HAP-1 (cell line): ENCODE measurements around the gene KRT37.
"Not testable (repeated sequence)": the region's sequence is repeated elsewhere in the genome, so short reads cannot be mapped to it uniquely, and the experiment has no call there.

Experiments
- DNase-seq, 2 experiments: peaks; one replicate each; pipeline ENCODE4 v3.0.0-alpha.2; 2016 to 2020; ENCODE audit warnings: low spot score in 2 of 2
- H3K27me3 ChIP-seq: fragments of 250-450 bp; sonication (Bioruptor Pico); 2 replicates; pipeline ENCODE4 v1.5.1; 2020; ENCODE audit warnings: low read depth, mild to moderate bottlenecking, moderate library complexity
- H3K36me3 ChIP-seq: fragments of 250-450 bp; sonication (Bioruptor Pico); replicated peaks from 2 replicates; pipeline ENCODE4 v1.5.1; 2020; ENCODE audit warnings: mild to moderate bottlenecking
- H3K4me1 ChIP-seq: fragments of 250-450 bp; sonication (Bioruptor Pico); 2 replicates; pipeline ENCODE4 v1.5.1; 2020; ENCODE audit warnings: mild to moderate bottlenecking
- H3K4me3 ChIP-seq: fragments of 250-450 bp; sonication (Bioruptor Pico); 2 replicates; pipeline ENCODE4 v1.5.1; 2020; ENCODE audit warnings: mild to moderate bottlenecking, moderate library complexity
- H3K9me3 ChIP-seq: fragments of 250-450 bp; sonication (Bioruptor Pico); 2 replicates; pipeline ENCODE4 v1.5.1; 2020; ENCODE audit warnings: mild to moderate bottlenecking, moderate library complexity
- in situ Hi-C: fragments of 300-500 bp; cut with MboI; formaldehyde crosslinking; loops from 3 replicates; pipeline ENCODE4 v1.14.3; 2020; ENCODE audit warnings: low sequenced_read_pairs, inconsistent platforms, mixed read lengths

KRT37 gene

DNA sequence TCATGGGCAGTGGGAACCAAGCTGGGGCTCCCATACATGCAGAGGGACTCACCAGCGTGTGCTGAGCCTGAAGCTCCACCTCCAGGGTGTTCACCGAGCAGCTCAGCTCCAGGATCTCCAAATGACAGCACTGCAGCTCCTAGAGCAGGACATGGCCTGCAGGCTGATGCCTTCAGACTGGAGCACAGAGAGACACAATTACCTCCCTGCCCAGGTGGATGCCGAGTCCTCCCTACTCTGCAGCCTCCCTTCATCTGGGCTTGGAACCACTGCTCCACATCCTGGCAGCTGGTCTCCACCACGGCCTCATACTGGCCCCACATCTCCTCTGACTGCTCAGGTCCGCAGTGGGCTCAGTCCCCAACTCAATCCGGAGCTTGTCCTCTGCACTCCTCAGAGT is 24.6 kb upstream of the KRT37 start:
- in situ Hi-C loops, result no loop called here
- H3K9me3 ChIP-seq, result no peaks in the 10 kb centered on the region
- H3K36me3 ChIP-seq, result no peaks in the 10 kb centered on the region
- no peak for DNase-seq
- no peak overlapping the region for H3K4me3 ChIP-seq
- no peaks in the 10 kb centered on the region for H3K4me1 ChIP-seq
- no peaks in the 10 kb centered on the region; the same call in 1 of the 2 replicates for H3K27me3 ChIP-seq

- no peaks in the 10 kb centered on the region for H3K9me3 ChIP-seq
- H3K4me3 ChIP-seq, result no peak overlapping the region
- H3K27me3 ChIP-seq, result peaks cover 1% of the 10 kb centered on the region
- in situ Hi-C loops, result no loop called here
- no peaks in the 10 kb centered on the region for H3K36me3 ChIP-seq
- DNase-seq, result no peak
- no peaks in the 10 kb centered on the region for H3K4me1 ChIP-seq
These were observed 24.1 kb upstream of the KRT37 start for GRCh38 chr17:41448506-41448905.

DNA sequence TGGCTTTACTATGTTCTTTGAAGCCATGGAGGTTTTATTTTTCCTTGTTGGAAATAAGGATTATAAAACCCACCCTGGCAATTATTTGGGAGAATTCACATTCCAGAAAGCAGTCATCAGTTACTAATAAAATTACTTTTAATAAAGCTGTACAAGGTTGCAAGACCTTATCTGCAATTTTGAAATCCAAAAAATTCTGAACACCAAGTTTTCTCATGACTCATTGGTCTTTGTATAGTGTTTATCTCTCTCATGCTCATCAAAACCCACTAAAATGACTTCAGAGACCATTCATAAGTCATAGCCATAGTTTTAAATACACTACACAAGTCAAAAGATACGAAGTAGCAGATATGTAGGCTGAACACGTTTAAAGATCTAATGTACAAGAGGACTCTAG is 22.4 kb upstream of the KRT37 start:
- in situ Hi-C loops, result no loop called here
- Histone ChIP-seq H3K4me1 (no peaks in the 10 kb centered on the region), H3K36me3 (no peaks in the 10 kb centered on the region), H3K4me3 (no peak overlapping the region), H3K9me3 (no peaks in the 10 kb centered on the region), H3K27me3 (peaks cover 2% of the 10 kb centered on the region)
- DNase-seq, result no peak

- in situ Hi-C loops, result no loop called here
These were observed 20.3 kb upstream of the KRT37 start for GRCh38 chr17:41444640-41445039.

DNA sequence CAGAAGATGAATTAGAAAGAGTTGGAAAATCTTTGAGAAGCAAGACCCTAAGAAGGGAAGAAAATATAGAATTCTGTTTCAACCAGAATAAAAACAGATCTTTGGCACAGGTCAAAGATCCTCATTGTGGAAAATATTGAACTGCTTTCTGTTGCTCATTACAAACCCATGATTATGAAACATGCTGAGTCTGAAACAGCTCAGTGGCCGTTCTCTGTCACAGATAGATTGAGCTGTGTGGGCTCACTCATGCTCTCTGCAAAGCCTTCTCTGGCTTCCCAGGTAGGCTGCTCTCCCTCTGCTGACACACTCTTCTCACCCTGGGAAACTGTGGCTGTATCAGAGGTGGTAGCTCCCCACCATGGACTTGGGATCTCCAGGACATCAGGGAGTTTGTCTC is 19.8 kb upstream of the KRT37 start:
- no peak for DNase-seq

More at GRCh38 chr17:41444640-41445039, 20.3 kb upstream of the KRT37 start:
- no peaks in the 10 kb centered on the region for H3K4me1 ChIP-seq
- peaks cover 2% of the 10 kb centered on the region; the same call in 1 of the 2 replicates for H3K27me3 ChIP-seq
- no peak for DNase-seq
- H3K4me3 ChIP-seq, result no peak overlapping the region
- H3K9me3 ChIP-seq, result no peaks in the 10 kb centered on the region
- no peaks in the 10 kb centered on the region for H3K36me3 ChIP-seq

DNA sequence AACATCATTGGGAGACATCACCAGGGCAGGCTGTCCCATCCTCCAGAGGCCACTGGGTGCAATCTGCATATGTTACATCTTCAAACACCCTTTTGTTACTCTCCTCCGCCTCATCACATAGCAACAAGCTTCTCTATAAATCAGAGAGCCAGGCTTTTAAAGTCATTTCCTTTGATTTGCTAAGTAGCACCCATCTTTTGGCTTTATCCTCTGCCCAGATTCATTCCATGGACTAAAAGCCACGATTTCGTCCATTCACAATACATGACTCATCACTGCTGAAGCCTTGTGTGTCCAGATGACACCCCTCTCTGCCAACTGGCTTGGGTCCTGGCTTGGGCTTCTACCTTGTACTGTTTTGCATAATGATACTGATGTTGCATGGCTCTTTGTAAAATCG is 18.4 kb upstream of the KRT37 start:
- no peaks in the 10 kb centered on the region for H3K4me1 ChIP-seq
- no peaks in the 10 kb centered on the region for H3K36me3 ChIP-seq
- DNase-seq, result no peak
- H3K4me3 ChIP-seq, result no peak overlapping the region
- H3K9me3 ChIP-seq, result no peaks in the 10 kb centered on the region
- H3K27me3 ChIP-seq, result peaks cover 2% of the 10 kb centered on the region; the same call in 1 of the 2 replicates
- in situ Hi-C loops, result no loop called here

More for the DNA sequence above, 19.8 kb upstream of the KRT37 start:
- Histone ChIP-seq H3K27me3 (peaks cover 2% of the 10 kb centered on the region; the same call in 1 of the 2 replicates), H3K4me1 (no peaks in the 10 kb centered on the region), H3K36me3 (no peaks in the 10 kb centered on the region), H3K9me3 (no peaks in the 10 kb centered on the region), H3K4me3 (no peak overlapping the region)
- in situ Hi-C loops, result no loop called here

- Histone ChIP-seq H3K36me3 (no peaks in the 10 kb centered on the region), H3K4me3 (no peak within 1 kb of the TSS), H3K4me1 (no peaks in the 10 kb centered on the region), H3K27me3 (peaks cover 2% of the 10 kb centered on the region; the same call in 1 of the 2 replicates), H3K9me3 (no peaks in the 10 kb centered on the region)
- in situ Hi-C loops, result no loop called here
- DNase-seq, result no peak
These were observed 16.2 kb upstream of the KRT37 start, which contains the start of gene KRT38 for GRCh38 chr17:41440531-41441033. Gene KRT38 (minus strand): TSS chr17:41440983. CDS start chr17:41440921, 62 bp downstream.

GRCh38 chr17:41439375-41439774 is 15.0 kb upstream of the KRT37 start:
- Histone ChIP-seq H3K27me3 (peaks cover 6% of the 10 kb centered on the region), H3K9me3 (no peaks in the 10 kb centered on the region), H3K4me1 (no peaks in the 10 kb centered on the region), H3K4me3 (no peak overlapping the region), H3K36me3 (no peaks in the 10 kb centered on the region)
- in situ Hi-C loops, result no loop called here
- no peak for DNase-seq

DNA sequence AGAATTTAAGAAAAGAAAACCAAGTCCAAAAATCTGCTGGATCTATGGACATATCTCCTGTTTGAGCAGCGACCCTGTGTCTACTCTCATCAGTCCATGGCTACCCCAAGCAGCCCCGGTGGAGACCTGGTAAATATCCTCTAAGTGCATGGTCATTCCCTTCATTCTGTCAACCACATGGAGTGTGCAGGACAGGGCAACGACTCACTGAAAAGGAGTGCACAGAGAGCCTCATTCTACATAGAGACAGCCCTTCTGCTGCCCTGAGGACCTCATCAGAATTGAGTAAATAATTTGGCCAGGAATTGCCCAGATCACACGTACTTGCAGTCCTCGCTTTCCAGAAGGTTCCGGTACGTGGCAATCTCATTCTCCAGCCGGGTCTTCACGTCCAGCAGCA is 13.4 kb upstream of the KRT37 start:
- no peaks in the 10 kb centered on the region for H3K9me3 ChIP-seq
- no peaks in the 10 kb centered on the region for H3K4me1 ChIP-seq
- H3K27me3 ChIP-seq, result peaks cover 5% of the 10 kb centered on the region; the same call in 1 of the 2 replicates
- no peak for DNase-seq
- no peaks in the 10 kb centered on the region for H3K36me3 ChIP-seq
- H3K4me3 ChIP-seq, result no peak overlapping the region
- in situ Hi-C loops, result no loop called here

DNA sequence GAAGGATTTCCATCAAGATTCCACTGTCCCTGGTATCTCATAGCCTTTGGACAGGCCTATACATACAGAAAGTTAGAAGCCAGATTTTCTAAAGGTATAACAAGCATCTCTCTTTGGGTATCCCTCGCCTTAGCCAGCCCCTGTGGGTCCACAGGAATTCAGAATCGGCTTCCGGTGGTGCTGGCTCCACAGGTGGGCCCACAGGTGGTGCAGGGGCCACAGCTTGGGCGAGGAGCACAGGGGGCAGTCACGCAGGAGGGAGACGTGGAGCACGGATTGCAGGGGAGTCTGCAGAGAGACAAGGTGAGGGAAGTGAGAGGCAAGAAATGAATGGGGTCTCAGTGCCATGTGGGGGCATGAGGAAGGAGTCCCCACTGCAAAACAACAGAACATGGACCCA is 12.9 kb upstream of the KRT37 start:
- DNase-seq, result no peak
- Histone ChIP-seq H3K27me3 (peaks cover 5% of the 10 kb centered on the region; the same call in 1 of the 2 replicates), H3K4me1 (no peaks in the 10 kb centered on the region), H3K9me3 (no peaks in the 10 kb centered on the region), H3K4me3 (no peak overlapping the region), H3K36me3 (no peaks in the 10 kb centered on the region)
- in situ Hi-C loops, result no loop called here

- H3K4me3 ChIP-seq, result no peak overlapping the region
- DNase-seq, result no peak
- H3K4me1 ChIP-seq, result no peaks in the 10 kb centered on the region
- no peaks in the 10 kb centered on the region for H3K9me3 ChIP-seq
- H3K27me3 ChIP-seq, result peaks cover 5% of the 10 kb centered on the region; the same call in 1 of the 2 replicates
- no peaks in the 10 kb centered on the region for H3K36me3 ChIP-seq
- in situ Hi-C loops, result no loop called here
These were observed 10.0 kb upstream of the KRT37 start for GRCh38 chr17:41434415-41434814.

- Histone ChIP-seq H3K9me3 (no peaks in the 10 kb centered on the region), H3K36me3 (no peaks in the 10 kb centered on the region), H3K27me3 (peaks cover 5% of the 10 kb centered on the region; the same call in 1 of the 2 replicates), H3K4me1 (no peaks in the 10 kb centered on the region), H3K4me3 (no peak overlapping the region)
- DNase-seq, result no peak
- in situ Hi-C loops, result no loop called here
These were observed 9.6 kb upstream of the KRT37 start for GRCh38 chr17:41434005-41434404.

GRCh38 chr17:41433586-41433985 is 9.2 kb upstream of the KRT37 start:
- H3K4me1 ChIP-seq, result no peaks in the 10 kb centered on the region
- in situ Hi-C loops, result no loop called here
- no peak for DNase-seq
- H3K4me3 ChIP-seq, result no peak overlapping the region
- no peaks in the 10 kb centered on the region for H3K9me3 ChIP-seq
- peaks cover 5% of the 10 kb centered on the region; the same call in 1 of the 2 replicates for H3K27me3 ChIP-seq
- H3K36me3 ChIP-seq, result no peaks in the 10 kb centered on the region

- H3K36me3 ChIP-seq, in situ Hi-C loops, H3K4me3 ChIP-seq, DNase-seq, H3K27me3 ChIP-seq, H3K4me1 ChIP-seq, H3K9me3 ChIP-seq: not testable (repeated sequence)
These were observed 6.0 kb upstream of the KRT37 start for GRCh38 chr17:41430376-41430775.

DNA sequence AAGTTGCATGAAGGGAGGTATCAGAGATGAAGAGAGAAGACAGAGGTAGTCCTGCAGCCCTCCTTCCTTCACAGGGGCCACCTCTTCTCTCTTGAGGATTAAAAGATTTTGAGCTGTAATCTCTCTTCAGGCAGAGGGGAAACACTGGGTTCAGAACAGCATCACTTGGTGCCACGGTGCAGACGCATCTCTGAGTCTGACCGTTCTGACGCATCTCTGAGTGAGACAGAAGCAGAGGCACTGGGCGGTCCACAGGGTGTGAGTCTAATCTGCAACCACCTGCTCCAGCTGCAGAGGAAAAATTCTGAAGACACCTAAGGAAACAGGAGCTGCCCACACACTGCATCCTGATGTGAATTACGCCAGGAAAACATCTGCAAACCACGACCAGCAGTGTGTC is 5.3 kb upstream of the KRT37 start:
- Histone ChIP-seq H3K9me3 (no peaks in the 10 kb centered on the region), H3K36me3 (no peaks in the 10 kb centered on the region), H3K27me3 (peaks cover 8% of the 10 kb centered on the region; the same call in 1 of the 2 replicates), H3K4me3 (no peak overlapping the region), H3K4me1 (no peaks in the 10 kb centered on the region)
- no peak for DNase-seq
- in situ Hi-C loops, result no loop called here
